ENCODE measurements around the gene CENPN. TPM values are rescaled to one million over a fixed set of nuclear protein-coding genes. Genes with fewer than 3 reads are reported as not detected.

The CENPN gene
- total RNA-seq, 1 donor from 2014 or later, result 55.5 TPM

DNA sequence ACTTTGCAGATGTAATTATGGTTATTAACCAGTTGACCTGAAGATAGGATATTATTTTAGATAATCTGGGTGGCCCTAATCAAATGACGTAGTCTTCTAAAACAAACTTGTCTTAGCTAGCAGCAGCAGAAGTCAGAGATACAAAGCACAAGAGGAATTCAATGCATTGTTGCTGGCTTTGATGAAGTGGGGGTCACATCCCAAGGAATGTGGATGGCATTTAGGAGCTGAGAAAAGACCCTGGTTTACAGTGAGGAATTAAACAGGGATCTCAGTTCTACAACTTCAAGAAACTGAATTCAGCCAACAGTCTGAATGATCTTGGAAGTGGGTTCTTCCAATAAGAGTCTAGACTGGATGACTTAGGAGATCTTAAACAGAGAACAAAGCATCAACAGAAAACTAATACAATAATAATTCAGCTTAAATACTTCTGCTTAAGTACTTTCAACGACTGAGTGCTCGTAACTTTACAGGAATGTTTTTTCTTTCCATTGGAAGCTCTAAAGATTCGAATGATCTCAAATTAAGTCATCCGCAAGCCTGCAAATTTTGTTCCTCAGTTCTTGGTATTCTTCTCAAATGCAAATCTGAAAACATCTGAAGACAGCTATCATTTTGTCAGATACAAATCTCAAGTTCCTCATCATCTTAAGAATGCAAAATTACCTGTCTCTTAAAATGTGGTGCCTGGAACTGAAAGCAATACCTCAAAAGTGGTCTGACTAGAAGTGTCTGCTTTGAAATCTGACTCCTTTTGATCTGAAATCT lies 66.7 kb downstream of the CENPN start:
- intact Hi-C loops (cut with micrococcal nuclease), result loop anchor here (10.0 kb wide), 1 partner anchor 371 kb away; the partner anchor contains the start of gene CMIP

DNA sequence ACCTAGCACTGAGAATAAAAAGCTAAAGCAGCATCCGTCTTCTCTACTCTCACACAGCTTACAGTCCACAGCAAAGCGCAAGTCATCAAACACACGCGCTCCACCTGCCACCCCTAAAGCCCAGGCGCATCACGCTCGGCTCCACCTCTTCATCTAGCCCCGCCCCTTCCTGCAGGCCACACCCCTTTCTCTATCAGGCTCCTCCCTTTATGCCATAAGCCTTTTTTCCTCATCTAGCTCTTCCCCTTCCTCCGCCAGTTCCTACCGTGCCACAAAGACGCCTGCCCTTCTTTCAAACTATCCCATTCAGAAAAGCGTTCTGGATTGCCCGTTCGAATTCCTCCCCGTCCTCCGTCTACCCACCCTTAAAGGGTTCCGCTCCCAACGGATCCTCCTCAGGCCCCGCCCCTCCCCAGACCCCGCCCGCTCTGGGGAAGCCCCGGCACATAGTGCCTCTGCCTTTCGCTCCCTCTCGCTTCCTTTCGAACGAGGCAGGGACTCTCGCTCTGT lies 69.6 kb downstream of the CENPN start:
- intact Hi-C loops (cut with micrococcal nuclease), result loop anchor here (1.0 to 10.0 kb wide), 5 partner anchors 20 to 368 kb away; partner anchors contain the start of genes ATMIN, CENPN, CMIP and GAN

DNA sequence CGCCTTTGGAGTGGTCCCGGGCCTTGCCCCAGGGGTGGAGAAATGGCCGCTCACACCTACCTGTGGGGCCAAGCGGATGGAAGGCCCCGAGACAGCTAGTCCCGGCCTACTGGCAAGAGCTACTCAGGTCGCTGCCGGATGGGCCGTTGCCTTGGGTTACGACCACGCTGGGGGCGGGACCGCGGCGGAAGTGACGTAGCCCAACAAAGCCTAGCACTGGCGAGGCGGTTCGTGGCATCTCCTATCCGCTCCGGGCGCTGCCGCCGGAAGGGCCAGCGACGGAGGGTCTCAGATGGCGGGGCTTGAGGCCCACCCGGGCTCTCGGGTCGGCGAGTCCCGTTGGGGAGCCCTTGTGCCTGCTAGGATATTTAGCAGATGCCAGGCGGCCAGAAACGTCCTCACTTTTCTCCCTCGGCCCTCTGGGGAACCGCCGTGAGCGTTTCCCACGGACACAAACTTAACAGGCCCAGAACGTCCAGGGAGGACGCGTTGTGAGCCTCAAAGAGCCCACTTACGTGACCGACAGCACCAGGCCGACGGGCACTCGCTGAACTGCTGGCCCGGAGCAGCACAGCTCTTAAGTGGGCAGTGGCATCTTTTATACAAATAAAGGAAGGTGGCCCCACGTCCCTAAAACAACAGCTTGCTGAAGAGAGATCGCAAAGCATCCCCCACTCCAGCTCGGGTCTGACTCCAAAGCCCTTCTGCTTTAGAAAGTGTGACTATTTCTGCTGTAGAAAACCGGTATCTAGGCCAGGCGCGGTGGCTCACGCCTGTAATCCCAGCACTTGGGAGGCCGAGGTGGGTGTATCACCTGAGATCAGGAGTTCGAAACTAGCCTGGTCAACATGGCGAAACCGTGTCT lies 70.3 kb downstream of the CENPN start, which contains the start of gene C16orf46:
TSS of gene C16orf46 (minus strand) at position 163 of the 865 bp plus-strand sequence. CDS start 13,283 bp downstream, outside the sequence.
- intact Hi-C loops (cut with micrococcal nuclease), result loop anchor here (1.0 to 10.0 kb wide), 3 partner anchors 19 to 367 kb away; partner anchors contain the start of genes CMIP, GAN and GCSH

DNA sequence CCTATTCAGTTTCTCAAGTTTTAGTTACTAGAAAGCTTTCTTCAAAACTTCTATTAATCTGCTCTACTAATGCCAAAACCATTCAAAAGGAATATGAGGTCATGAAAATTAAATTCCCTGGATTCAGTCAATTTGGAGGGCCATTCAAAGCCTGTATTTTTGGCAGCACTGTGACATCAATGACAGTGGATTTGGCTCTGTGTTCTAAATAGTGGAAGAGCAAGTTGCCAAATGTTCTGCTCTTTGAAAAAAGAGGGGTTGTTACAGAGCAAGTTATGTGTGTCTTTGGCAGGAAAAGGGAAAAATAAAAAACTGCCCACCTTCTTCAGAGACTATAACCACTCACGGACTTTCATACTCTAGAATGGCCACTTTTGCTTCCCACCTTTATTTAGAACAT lies 73.2 kb downstream of the CENPN start:
- intact Hi-C loops (cut with micrococcal nuclease), result no loop called here

DNA sequence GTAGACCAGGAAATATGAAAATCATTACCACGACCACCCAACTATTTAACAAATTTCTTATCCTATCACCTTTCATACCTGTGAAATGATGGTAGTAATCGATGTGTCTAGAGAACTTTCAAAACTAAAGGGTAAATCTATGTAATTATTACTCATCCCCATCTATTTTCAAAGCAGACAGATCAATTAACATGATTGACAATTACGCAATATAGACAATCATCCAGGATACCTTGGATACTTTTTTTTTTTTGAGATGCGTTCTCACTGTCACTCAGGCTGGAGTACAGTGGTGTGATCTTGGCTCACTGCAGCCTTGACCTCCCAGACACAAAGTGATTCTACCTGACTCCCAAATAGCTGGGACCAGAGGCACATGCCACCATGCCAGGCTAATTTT lies 74.0 kb downstream of the CENPN start:
- intact Hi-C loops (cut with micrococcal nuclease), result no loop called here

Other genes starting within 250 kb of the CENPN start
- 30.4 and 30.9 TPM in 2 replicates for gene CDYL2, start 202.6 kb upstream of the CENPN start, total RNA-seq
- gene CMC2, start 329 bp upstream of the CENPN start, total RNA-seq, result 84.4 and 93.3 TPM in 2 replicates
- 26.7 and 28.4 TPM in 2 replicates for gene ATMIN, start 28.6 kb downstream of the CENPN start, total RNA-seq
- gene C16orf46, start 70.0 kb downstream of the CENPN start, total RNA-seq, result 0.91 TPM in 1 of 2 replicates, not detected in the other
- 9.6 and 11.0 TPM in 2 replicates for gene GCSH, start 89.2 kb downstream of the CENPN start, total RNA-seq
- gene BCO1, start 231.5 kb downstream of the CENPN start, total RNA-seq, result not detected in 2 replicates